Caki2 (cell line): ENCODE measurements around the gene ZFAND2B. TPM values are rescaled to one million over a fixed set of nuclear protein-coding genes. Genes with fewer than 3 reads are reported as not detected.

Experiments
- DNase-seq: peaks from one replicate; pipeline ENCODE4 v3.0.0-alpha.2; 2015; ENCODE audit warnings: low read depth
- in situ Hi-C: cut with HindIII; loops from 2 replicates; pipeline ENCODE4 v1.10.0; 2016; ENCODE audit warnings: low sequenced_read_pairs, low pct_unique_long_range_greater_than_20kb, mixed read lengths
- total RNA-seq: library from RNA; depleted of rRNA; stranded (reverse); fragments of >200 nt; shearing (Covaris generic); gene quantifications from 2 replicates; pipeline ENCODE4 v1.2.3, GENCODE V29; 2014; ENCODE audit warnings: low replicate concordance; rRNA removed

ZFAND2B gene, protein sequence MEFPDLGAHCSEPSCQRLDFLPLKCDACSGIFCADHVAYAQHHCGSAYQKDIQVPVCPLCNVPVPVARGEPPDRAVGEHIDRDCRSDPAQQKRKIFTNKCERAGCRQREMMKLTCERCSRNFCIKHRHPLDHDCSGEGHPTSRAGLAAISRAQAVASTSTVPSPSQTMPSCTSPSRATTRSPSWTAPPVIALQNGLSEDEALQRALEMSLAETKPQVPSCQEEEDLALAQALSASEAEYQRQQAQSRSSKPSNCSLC
- total RNA-seq, result 32.5 and 42.0 TPM in 2 replicates

DNA sequence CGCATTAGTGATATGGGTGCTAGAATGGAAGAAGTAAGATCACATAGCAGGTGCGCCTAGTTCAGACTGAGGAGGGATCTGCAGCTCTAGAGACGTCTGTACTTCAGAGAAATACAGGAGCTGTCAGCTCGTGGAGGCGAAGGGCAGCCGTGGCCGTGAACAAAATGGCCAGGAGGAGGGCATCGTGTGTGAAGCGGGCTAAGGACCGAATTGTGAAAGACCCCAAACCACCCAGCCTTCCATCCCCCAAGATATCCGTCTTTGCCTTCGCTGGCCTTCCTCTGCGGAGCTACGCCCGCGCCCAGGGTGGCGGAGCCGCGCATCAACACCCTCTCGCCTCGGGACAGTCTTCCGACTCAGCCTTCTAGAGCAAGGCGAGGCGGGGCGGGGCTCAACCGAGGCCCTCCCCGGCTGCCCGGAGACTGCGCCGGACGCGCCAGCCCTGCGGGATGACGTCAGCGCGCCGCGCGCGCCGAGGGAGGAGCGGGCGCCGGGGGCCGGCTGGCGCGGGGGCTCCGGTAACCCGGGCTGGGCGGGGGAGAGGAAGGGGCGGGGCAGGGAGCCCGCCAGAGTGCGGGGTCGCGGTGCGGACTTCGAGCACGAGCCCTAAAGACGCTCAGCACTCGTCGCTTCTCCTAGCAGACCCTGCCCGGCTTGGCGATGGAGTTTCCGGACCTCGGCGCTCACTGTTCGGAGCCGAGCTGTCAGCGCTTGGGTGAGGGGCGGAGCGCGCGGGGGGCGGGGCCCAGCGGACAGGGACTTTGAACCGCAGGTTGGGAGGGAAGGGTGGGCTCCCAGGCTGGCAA, at the start of gene ZFAND2B:
Gene ZFAND2B, plus strand, starts transcription at position 455 of the 806 bp plus-strand sequence. Its CDS starts 206 bp downstream, at position 661.
- DNase-seq, result peak; percentile 92
- in situ Hi-C loops, result no loop called here

DNA sequence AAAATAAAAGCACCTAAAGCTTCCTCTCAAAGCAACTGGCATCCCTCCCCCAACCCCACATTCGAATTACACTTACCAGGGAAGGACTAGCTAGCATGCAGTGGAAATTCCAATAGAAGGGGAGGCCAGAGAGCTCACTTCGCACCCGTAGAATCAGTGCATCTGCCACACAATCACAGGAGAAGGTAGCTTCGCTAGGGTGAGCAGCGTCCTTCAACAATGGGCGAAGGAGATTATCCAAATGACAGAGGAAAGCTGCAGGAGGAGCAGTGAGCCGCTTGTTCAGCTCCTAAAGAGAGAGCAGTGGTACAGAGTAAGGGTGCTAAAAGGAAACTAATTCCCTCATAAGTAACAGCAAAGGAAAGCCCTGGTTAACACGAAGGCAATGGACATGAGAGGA, 49.2 kb upstream of the ZFAND2B start:
- in situ Hi-C loops, result no loop called here
- no peak for DNase-seq

DNA sequence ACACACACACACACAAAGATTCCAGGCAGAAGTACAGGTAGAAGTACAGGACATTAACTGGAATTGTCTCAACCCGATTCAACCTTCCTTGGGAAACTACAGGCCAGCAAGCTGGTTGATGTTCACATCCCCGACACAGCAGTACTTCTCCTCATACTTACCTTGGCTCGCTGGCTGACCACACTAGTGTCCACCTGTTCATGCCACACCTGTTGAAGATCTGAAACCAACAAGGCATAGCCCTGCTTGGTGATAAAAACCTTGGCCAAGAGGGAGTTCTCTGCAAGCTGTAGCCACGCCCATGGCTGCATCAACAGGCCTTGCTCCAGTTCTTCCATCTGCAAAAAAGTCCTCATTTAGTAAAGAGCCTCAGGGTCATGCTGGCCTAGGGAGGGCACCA, 48.6 kb upstream of the ZFAND2B start:
- DNase-seq, result no peak
- in situ Hi-C loops, result no loop called here

DNA sequence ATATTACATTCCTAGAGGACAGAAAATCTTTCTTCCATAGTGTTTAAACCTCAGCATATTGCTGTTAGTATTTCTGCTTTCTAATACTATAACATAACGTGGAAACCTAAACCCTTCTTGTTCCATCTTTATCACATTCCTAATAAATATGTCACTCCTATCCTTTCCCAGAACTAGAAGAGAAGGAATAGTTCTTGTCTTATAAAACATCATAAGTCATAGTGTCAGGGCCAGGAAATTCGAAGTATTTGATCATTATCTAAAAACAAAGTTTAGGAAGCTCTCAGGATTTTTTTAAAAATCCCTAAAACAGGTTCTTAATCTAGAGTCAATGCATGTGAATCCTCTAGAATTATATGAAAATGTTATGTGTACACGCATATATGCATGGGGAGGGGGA, 48.0 kb upstream of the ZFAND2B start:
- in situ Hi-C loops, result no loop called here
- DNase-seq, result no peak

DNA sequence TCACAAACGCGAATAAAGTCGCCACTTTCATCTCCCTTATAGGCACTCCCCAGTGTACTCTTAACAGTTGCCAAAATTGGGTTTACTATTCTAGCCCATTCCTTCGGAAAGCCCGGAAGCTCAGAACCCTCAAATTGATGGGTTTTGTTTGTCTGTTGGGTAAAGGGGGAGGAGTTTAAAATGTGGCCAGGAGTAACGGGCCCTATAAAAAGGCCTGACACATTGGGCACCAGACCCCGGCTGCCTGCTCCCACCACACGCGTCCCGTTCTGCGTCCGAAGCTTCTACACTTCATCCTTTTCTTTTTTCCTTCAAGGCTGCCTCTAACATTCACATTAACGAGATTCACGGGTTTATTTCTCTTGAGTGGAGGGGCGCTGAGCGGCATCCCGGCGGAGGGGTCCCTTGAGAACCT, 46.8 kb upstream of the ZFAND2B start:
- in situ Hi-C loops, result no loop called here

DNA sequence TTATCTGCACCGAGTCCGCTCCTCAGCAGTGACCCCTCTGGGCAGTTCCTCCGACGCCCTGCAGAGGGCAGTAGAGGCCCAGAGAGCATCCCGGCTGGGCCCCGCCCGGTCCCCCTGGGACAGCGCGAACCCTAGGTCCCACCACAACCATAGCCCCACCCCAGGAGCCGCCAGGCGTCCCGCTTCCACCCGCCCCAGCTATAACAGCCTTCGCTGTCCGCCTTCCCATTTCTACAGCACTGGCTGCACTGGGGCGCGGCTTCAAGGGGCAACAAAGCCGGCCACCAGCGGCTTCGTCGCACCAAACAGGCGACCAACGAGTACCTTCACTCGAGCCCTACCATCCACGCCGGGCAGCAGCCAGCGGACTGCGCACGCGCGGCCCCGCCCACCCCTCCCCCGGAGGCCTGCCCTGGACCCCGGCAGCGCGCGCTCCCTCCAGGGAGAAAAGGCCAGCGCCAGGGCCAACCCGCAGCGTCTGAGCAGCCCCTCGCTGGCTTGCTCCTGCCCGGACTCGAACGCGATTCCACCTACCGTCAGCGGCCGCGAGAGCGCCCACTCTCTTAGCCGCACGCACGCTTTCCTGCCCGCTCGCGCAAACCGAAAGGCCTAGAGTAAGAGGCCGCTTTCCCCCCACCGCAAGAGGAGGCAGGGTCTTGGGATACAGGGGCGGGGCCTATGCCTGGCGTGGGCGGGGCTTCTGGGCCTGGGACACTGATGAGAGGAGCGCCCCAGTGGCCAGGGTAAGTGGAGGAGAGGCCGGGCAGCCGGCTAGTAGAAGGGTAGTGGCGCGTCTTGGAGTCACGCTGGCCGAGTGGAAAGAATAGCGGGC, 46.2 kb upstream of the ZFAND2B start, which contains the start of gene NHEJ1:
Gene NHEJ1, minus strand, starts transcription at position 630 of the 832 bp plus-strand sequence. CDS start 2,453 bp downstream, outside the sequence.
- peak; percentile 94 for DNase-seq
- in situ Hi-C loops, result no loop called here

More for the DNA sequence above, 46.8 kb upstream of the ZFAND2B start:
- DNase-seq, result no peak

DNA sequence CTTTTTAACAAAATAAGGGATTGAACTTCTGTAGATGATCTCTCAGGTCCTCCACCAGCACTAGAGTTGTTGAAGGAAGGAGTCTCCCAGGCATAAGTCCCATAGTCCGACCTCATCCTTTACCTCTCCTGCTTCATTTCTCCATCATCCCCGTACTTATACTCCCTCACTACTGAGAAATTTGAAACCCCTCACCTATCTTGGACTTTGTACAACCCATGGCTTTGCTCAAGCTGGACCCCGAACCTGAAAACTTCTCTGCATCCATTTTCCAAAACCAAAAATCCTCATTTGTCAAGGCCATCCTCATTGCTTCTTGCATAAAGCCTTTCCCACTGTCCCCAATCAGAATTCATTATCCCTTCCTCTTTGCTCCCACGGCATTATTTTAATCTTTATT, 45.5 kb upstream of the ZFAND2B start:
- no peak for DNase-seq
- in situ Hi-C loops, result no loop called here

DNA sequence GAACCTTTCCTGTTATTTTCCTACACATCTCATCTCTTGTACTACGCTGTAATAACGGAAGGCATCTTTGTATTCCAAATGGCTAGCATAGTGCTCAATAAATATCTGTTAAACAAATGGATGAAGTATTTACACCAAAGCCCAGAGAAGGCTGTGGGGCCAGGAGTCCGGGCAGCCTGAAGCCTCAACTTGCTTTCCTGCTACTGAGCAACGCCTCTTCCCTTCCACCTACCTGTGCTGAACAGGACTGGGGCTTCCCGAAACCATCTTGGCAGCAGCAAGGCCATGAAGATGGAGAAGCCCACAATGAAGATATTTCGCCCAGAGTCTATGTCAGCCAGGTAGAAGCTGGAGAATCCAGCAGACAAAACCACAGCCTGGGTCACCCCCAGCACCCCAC, 43.4 kb upstream of the ZFAND2B start:
- no peak for DNase-seq
- in situ Hi-C loops, result no loop called here

DNA sequence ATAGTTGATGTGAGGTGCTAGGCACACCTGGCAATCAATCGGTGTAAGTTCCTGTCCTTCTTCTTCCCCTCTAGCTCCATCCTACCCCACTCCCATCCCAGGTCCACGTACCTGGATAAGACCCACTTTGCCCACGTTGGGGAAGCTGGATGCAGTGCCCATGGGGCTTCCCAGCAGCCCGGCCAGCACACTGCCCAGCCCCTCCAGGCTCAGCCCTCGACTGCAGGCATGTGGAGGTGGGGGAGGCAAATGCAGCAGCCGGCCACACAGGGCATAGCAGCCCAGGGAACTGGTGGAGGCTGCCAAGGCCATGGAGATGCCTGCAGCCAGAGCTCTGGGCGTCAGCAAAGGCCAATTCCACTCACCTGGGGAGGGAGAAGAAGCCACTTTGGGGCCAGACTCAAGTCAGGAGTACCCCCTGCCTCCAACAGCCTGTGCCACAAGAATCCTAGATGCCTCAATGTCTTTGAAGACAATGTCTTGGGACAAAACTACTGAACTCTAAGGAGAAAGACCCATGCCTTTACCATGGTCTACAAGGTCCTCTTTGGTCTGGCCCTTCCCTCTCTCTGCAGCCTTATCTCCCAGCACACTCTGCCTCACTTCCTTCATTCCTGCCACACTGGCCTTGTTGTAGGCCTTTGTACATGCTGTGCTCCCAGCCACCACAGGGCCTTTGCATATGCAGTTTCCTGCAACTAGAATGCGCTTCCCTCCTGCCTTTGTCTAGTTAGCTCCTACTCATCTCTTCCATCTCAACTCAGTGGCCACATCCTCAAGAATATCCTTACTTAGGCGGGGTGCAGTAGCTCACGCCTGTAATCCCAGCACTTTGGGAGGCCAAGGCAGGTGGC, 41.3 kb upstream of the ZFAND2B start:
- no peak for DNase-seq

DNA sequence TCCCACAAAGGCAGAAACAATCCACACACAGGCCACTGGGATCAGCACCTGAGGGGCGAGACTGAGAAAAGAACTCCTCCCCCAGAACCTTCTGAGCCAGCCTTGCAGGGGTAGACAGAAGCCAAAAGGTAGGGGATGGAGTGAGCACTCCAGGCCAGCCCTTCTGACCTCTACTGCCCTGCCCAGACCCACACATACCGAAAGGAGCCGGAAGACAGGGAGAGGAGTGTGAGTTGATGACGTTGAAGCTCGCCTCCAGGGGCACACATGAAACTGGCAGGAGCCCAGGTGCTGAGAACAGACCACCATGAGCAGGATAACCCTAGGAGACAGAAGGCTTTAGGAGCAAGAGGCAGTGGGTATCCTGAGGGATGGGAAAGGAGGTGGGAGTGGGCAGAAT, 38.6 kb upstream of the ZFAND2B start:
- in situ Hi-C loops, result no loop called here

More for the DNA sequence above, 41.3 kb upstream of the ZFAND2B start:
- in situ Hi-C loops, result no loop called here

DNA sequence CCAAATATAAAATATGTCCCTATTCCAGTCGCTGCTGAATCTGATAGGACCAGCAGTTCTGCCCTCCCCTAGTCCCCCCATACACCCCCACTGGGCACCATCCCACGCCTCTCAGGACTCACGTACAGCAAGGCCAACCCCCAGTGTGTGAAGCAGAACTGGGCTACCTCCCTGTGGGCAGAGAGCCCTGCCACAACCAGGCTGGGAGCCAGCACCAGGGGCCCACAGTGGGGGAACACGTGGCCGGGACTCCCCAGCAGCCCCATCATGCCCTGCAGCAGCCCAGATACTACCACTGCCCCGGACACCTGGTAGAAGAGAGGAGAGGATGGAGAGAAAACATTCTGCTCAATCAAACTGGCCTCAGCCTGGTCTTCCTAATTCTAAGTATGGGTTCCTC, 38.1 kb upstream of the ZFAND2B start:
- in situ Hi-C loops, result no loop called here
- no peak for DNase-seq

More for the DNA sequence above, 38.6 kb upstream of the ZFAND2B start:
- no peak for DNase-seq

DNA sequence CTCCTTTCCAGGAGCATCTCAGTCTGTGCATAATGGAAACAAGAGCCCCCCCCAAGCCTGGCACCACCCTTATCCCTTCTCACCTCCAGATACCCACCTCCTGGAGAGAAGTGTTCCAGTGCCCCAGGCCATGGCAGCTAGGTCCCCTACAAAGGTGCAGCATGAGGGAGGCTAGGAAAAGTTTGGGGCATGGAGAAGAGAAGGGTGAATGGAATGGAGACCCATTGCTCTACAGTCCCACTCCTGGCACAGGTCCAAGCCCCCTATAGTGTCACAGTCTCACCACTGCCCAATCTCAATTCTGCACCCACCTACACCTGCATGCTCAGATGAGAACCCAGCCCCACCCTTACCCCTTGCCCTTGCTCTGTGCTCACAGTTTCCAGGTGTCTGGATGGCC, 37.6 kb upstream of the ZFAND2B start:
- in situ Hi-C loops, result no loop called here
- DNase-seq, result no peak

DNA sequence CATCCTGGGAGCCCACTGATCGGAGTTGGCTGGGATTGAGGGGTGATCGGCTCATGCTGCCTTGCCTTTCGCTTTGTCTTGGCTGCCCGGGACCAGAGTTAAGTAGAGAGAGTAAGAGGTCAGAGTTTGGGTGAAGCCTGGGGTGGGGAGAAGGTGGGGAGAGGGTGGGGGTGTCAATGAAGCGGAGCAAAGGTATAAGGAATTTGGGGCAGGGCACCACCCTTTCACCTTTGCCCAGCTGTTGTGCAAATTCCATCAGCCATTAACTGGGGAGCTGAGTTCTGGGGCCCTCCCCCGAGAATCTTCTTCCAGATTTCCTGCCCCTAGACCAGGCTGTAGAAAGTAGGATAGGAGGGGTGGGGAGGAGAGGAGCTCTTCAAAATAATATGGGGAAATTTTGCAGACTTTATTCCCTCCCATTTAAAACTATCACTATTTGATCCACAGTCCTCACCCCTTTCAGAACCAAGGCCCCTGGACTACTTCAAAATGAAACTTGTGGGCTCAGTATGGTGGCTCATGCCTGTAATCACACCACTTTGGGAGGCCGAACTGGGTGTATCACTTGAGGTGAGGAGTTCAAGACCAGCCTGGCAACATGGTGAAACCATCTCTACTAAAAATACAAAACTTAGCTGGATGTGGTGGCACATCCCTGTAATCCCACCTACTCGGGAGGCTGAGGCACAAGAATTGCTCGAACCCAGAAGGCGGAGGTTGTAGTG, 36.5 kb upstream of the ZFAND2B start, which contains the start of gene SLC23A3:
Gene SLC23A3, minus strand, starts transcription at position 100 of the 725 bp plus-strand sequence. Its CDS starts 45 bp downstream, at position 55.
- in situ Hi-C loops, result no loop called here

DNA sequence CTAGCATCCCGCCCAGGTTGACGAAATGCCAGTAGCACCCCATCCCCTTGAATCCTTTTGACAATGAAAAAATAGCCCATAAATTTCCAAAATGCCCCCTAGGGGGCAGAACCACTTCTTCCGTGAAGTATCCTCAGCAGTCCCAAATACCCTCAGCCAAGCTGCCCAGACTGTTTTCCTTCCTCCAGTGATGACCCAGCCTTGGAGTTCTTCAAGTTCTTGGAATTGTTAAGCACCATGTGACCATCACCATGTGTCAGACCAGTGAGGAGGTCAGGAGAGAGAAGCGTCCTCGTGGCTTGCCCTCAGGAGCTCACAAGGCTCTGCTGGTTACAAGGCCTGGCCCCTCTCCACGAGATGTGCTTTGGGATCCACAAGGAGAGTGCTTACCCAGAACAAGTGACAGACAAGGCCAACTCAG, 35.3 kb upstream of the ZFAND2B start:
- in situ Hi-C loops, result no loop called here
- DNase-seq, result peak; percentile 65

More for the DNA sequence above, 36.5 kb upstream of the ZFAND2B start, which contains the start of gene SLC23A3:
- no peak for DNase-seq

DNA sequence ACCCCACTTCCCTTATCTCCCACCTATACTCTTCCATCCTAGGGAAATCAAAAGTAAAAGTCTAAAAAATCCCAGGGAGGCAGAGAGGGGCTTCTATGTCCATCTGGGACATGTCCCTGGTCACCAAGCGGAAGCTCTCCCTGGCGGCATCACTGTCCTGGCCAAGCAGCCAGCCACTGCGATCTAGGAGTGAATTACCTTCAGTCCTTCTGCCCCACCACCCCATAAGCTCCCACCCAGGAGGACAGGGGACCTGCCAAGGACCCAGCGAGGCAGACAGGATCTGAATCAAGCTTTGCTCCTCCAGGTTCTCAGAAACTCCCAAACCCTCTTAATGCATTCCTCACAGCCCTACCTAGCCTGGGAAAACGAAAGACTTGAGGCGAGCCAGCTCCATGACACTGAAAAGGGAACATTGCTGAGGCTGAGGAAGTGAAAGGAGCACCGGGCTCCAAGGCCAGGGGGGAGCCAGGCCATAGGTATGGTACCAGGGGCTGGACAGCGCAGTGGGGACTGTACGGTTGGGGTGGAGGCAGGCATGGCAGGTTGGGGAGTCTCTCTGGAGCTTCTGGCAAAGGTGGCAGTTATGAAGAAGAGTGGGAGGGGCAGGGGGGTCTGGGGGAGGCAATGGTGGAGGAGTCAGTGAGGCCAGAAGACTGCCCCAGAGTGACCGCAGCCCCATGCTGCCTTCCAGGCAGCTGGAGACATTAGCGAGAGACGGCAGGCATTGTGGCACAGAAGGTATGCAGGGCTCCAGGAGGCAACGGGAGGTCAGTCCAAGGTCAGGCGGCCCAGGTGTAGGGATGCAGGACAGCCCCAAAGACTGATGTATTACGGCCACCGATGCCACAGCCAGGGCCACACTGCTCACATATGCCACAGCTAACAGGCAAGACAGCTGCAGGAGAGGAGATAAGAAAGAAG, 34.1 kb upstream of the ZFAND2B start:
- in situ Hi-C loops, result no loop called here

DNA sequence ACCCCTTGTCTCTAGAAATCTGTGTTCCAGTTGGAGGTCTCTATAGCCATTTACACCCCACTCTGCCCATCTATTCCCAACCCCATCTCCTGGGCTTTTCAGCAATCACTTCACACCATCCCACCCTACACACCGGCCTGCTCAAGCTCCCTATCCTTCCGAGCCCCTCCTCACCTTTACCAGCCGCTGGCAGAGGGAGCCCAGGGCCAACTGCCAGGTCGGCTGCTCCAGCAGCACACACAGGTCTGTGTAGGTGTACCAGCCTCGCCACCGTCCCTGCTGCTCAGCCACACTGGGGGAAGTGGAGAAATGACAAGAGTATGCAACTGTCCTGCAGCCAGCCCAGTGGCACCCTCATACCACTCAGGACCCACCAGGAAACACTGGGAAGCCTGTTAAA, 33.4 kb upstream of the ZFAND2B start:
- no peak for DNase-seq
- in situ Hi-C loops, result no loop called here

More for the DNA sequence above, 34.1 kb upstream of the ZFAND2B start:
- DNase-seq, result no peak
